ENCODE measurements around the gene PDZRN4. TPM values are rescaled to one million over a fixed set of nuclear protein-coding genes. Genes with fewer than 3 reads are reported as not detected.

PDZRN4 gene
- total and polyA plus RNA-seq, 2 of the 4 experiments (the other 2 are of a cell fraction) = not detected

GRCh38 chr12:41274643-41275042 lies 86.5 kb downstream of the PDZRN4 start:
- in situ Hi-C loops (cut with MboI; ENCODE audit: low sequenced_read_pairs) (loop anchor here (10.0 kb wide), 1 partner anchor 330 kb away; no protein-coding TSS in a partner anchor), dilution Hi-C loops (cut with HindIII; ENCODE audit: low sequenced_read_pairs, unreplicated experiment) (no loop called here), intact Hi-C loops (cut with micrococcal nuclease) (loop anchor here (5.0 to 10.0 kb wide), 4 partner anchors 388 to 1293 kb away; no protein-coding TSS in a partner anchor)
- no peak overlapping the region for H2BK5ac ChIP-seq (ENCODE audit: low read depth, low read length, poor library complexity, severe bottlenecking)
- no peak overlapping the region for H3K4ac ChIP-seq (ENCODE audit: low read depth, low read length)
- no peak overlapping the region for H2BK20ac ChIP-seq (ENCODE audit: low read depth, low read length)
- no peak overlapping the region for H3K23ac ChIP-seq (ENCODE audit: low read depth, low read length)
- WGBS, 2 experiments (ENCODE audit: extremely low coverage in 2 of 2, insufficient read length in 1 of 2) = 67% methylated on average over 1 of the region's 2 CpGs; no CpG with 5 or more reads in 1 of the 2 experiments
- H4K8ac ChIP-seq (ENCODE audit: low read depth in 2 of 2, low read length in 2 of 2) = no peak overlapping the region
- no peak overlapping the region for H2BK120ac ChIP-seq (ENCODE audit: low read depth, low read length)
- no peak overlapping the region for H3K56ac ChIP-seq (ENCODE audit: extremely low read depth, insufficient read depth, low read length)
- no peak overlapping the region for H4K91ac ChIP-seq (ENCODE audit: insufficient read depth, low read depth, low read length)
- no peaks in the 10 kb centered on the region for H3K9me3 ChIP-seq (ENCODE audit: control insufficient read depth, insufficient read depth, low read length)
- H3K4me1 ChIP-seq (ENCODE audit: control insufficient read depth, insufficient read depth, low read length) = no peaks in the 10 kb centered on the region
- H2AK5ac ChIP-seq (ENCODE audit: low read depth, low read length) = no peak overlapping the region
- no peak overlapping the region for H3K4me2 ChIP-seq (ENCODE audit: low read depth, low read length)
- DNase-seq (no peak), ATAC-seq (ENCODE audit: low read depth) (no peak)
- no peak overlapping the region for H4K5ac ChIP-seq (ENCODE audit: low read depth, low read length)
- H4K20me1 ChIP-seq (ENCODE audit: insufficient read depth, low read length) = no peaks in the 10 kb centered on the region
- no peak overlapping the region for H3K4me3 ChIP-seq (ENCODE audit: insufficient read depth, low read depth, low read length)
- no peaks in the 10 kb centered on the region for H3K36me3 ChIP-seq (ENCODE audit: control insufficient read depth, insufficient read depth, low read length)
- no peaks in the 10 kb centered on the region for H3K79me1 ChIP-seq (ENCODE audit: low read depth in 1 of 2, low read length in 2 of 2)
- no TSS peak for BruUV-seq (replicated peaks)
- no peak overlapping the region for H3K14ac ChIP-seq (replicated peaks; ENCODE audit: low read depth, low read length)
- no peak overlapping the region for H3K18ac ChIP-seq (ENCODE audit: low read depth, low read length)
- no peak overlapping the region for H3K9ac ChIP-seq (ENCODE audit: low read depth, low read length)
- no peaks in the 10 kb centered on the region; the same call in 1 of the 2 replicates for H3K27me3 ChIP-seq (ENCODE audit: control insufficient read depth, insufficient read depth, low read length)
- ChIA-PET CTCF (interaction anchor here (1.2 kb wide), 1 partner anchor 749 kb away, joined by 4 read pairs; no protein-coding TSS in a partner anchor), POLR2A (ENCODE audit: unreplicated experiment) (no interaction called here)
- H2BK15ac ChIP-seq (ENCODE audit: low read depth, low read length) = no peak overlapping the region
- no peak overlapping the region for H2AFZ ChIP-seq (replicated peaks; ENCODE audit: low read length, poor library complexity)
- H3K9me1 ChIP-seq (ENCODE audit: insufficient read depth, low read length) = no peaks in the 10 kb centered on the region
- no peak overlapping the region for H2AK9ac ChIP-seq (replicated peaks; ENCODE audit: low read depth, low read length, poor library complexity)
- TF ChIP-seq RCOR1 (IDR thresholded peaks at IDR 0.05; ENCODE audit: insufficient replicate concordance, low read length) (no peak), FOS (IDR thresholded peaks at IDR 0.05; ENCODE audit: low read depth, low read length) (no peak), NFE2L2 (IDR thresholded peaks at IDR 0.05; ENCODE audit: low read depth, low read length) (no peak), BHLHE40 (IDR thresholded peaks at IDR 0.05; ENCODE audit: low read depth, low read length) (no peak), SMC3 (IDR thresholded peaks at IDR 0.05; ENCODE audit: low read depth, low read length) (no peak), CHD1 (IDR thresholded peaks at IDR 0.05; ENCODE audit: low read depth, low read length) (no peak), MAFK (IDR thresholded peaks at IDR 0.05; ENCODE audit: low read depth, low read length) (no peak), MXI1 (IDR thresholded peaks at IDR 0.05; ENCODE audit: borderline replicate concordance, low read depth, low read length) (no peak), RAD21 (IDR thresholded peaks at IDR 0.05; ENCODE audit: low read length) (no peak), CEBPB (IDR thresholded peaks at IDR 0.05; ENCODE audit: low read depth, low read length) (no peak)
- TF ChIP-seq, protein P1, sequence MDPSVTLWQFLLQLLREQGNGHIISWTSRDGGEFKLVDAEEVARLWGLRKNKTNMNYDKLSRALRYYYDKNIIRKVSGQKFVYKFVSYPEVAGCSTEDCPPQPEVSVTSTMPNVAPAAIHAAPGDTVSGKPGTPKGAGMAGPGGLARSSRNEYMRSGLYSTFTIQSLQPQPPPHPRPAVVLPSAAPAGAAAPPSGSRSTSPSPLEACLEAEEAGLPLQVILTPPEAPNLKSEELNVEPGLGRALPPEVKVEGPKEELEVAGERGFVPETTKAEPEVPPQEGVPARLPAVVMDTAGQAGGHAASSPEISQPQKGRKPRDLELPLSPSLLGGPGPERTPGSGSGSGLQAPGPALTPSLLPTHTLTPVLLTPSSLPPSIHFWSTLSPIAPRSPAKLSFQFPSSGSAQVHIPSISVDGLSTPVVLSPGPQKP (IDR thresholded peaks at IDR 0.05; ENCODE audit: borderline replicate concordance, low read depth, low read length) = no peak
- H3K27ac ChIP-seq (ENCODE audit: insufficient read depth, low read length) = no peak overlapping the region

All from IMR-90 (cell line).